HG03520 (cell line): ENCODE results near the gene SNX32.

Experiments used
- ATAC-seq: cut with Tn5 transposase; IDR thresholded peaks from one replicate; pipeline ENCODE4 v1.9.1; 2021; ENCODE audit warnings: mild to moderate bottlenecking, moderate library complexity; ENCODE audit not compliant: unreplicated experiment

Gene SNX32

DNA sequence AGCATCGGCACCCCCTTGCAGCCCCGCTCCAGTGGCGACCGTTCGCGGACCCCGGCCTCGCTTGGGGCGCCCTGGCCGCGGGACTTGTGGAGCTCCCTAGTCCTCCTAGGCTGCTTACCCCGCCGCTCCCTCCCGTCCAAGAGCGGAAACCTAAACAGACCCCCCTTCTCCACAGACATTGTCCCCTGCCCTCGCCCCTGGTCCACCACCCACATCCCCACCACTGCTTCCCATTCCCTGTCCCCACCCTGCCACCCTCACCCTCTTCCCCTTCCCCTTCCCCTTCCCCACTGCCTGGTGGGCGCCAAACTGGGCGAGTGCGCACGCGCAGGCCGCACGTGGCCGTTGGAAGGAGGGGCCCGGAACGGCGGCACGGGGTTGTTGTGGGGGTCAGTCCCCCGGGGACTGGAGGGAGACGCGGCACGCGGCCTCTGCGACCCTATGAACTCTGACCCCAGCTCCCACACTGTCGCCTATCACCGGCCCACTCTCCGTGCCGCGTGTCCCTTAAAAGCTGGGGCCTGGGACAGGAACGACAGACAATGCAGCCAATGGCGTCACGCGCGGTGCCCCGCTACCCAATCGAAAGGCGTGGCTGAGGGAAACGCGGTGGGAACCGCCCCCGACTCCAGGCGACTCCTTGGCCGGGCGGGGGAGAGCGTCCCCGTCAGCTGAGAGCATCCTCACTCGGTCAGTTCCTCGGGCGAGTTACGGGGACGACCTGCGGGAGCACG, at the start of gene SNX32:
TSS of gene SNX32 (plus strand) at position 667 of the 734 bp plus-strand sequence. CDS start 103 bp downstream, outside the sequence.
- peak; percentile 85 for ATAC-seq

DNA sequence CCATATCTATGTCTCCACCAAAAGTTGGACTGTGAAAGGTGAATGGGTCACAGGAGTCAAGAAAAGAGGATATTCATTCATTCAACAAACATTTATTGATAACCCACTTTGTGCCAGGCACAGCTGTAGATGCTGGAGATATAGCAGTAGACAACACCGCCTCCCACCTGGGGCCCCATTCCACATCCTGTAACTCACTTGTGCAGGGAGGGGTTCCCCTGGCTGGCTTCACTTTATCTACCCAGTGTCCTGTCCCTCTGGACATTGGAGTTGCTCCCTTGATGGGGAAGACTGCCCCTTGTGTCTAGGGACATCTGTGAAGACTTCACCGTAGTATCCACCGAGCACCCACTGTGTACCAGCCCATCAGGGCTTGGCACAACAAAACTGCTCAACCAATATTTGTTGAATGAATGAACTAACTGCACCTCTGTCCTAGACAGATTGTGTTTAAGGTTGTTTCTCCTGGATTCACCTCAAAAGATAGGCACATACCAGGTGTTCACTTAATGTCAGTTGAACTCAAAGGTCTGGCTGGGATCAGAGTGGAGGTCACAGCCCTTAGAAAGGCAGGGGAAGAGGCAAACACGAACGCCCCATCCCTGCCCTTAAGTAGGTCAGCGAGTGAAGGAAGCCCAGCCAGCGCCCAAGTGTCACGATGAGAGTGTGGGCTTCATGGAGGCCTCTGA, 48.3 kb upstream of the SNX32 start:
- no peak for ATAC-seq

DNA sequence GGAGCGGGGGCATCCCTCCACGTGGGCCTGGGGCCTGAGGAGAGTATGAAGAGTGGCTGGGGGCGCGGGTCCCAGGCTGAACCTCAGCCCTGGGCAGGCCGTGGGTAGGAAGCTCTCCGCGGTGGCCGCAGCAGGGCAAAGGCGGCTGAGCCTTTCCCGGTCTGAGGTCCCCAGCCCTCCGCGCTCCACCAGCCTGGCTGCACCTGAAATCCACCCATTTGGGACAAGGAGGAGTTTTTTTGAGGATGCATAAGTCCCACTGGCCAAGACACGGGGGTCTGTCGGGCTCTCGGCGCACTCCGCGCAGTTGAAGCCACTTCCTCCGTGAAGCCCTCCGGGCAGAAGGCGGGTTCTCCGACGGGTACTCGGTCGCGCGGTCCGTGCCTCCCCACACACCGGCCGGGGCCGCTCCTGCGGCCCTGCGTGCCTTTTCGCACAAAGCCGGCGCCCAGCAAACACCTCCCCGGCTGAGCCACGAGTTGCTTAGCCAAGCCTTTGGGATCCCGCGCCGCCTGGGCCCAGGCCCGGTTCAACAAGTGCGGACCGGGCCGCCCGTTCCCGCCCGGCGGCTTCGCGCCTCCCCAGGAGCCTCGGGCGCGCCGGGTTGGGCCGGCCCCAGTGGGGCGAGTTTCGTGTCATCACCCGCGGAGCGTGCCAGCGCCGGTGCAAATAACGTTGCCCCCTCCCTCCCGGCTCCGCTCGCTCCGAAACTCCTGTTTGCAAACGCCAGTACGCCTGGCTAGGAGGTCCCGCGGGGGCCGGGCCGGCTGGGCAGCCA, 47.6 kb upstream of the SNX32 start:
- no peak for ATAC-seq

DNA sequence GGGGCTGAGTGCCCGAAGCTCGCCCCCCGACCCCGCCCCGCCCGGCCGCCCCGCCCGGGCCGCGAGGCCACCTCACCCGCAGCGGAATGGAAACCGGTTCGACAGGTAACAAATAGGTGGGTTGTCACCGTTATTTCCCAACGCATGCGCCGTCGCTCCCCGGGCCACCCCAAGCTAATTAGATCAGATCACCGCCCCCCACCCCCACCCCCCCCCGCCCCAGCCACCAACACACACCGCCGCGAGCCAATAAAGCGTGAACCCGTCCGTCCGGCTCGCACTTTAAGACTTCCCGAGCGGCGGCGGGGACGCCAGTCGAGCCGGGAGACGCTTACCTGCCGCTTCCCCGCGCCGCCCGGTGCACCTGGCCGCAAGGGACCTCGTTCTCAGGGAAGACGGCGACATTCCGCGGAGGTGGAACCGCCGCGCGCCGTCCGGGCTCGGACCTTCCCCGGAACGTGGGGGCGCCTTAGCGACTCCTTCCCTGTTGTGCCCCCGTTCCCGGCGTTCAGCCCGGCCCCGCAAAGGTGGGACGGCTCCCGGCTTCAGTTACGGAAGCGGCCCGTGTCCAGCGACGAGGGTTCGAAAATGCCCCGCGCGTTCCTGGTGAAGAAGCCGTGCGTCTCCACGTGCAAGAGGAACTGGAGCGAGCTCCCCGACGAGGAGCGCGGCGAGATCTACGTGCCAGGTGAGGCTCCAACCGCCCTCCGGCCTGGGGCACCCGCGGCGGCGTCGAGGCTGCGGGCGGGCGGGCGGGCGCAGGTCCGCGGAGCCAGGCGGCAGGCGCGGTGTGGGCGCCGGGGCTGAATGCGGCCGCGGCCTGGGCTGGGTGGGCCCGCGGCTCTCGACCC, 46.8 kb upstream of the SNX32 start, which contains the start of gene OVOL1:
TSS of gene OVOL1 (plus strand) at position 278 of the 851 bp plus-strand sequence. CDS start at position 589, 311 bp downstream.
- ATAC-seq = no peak

DNA sequence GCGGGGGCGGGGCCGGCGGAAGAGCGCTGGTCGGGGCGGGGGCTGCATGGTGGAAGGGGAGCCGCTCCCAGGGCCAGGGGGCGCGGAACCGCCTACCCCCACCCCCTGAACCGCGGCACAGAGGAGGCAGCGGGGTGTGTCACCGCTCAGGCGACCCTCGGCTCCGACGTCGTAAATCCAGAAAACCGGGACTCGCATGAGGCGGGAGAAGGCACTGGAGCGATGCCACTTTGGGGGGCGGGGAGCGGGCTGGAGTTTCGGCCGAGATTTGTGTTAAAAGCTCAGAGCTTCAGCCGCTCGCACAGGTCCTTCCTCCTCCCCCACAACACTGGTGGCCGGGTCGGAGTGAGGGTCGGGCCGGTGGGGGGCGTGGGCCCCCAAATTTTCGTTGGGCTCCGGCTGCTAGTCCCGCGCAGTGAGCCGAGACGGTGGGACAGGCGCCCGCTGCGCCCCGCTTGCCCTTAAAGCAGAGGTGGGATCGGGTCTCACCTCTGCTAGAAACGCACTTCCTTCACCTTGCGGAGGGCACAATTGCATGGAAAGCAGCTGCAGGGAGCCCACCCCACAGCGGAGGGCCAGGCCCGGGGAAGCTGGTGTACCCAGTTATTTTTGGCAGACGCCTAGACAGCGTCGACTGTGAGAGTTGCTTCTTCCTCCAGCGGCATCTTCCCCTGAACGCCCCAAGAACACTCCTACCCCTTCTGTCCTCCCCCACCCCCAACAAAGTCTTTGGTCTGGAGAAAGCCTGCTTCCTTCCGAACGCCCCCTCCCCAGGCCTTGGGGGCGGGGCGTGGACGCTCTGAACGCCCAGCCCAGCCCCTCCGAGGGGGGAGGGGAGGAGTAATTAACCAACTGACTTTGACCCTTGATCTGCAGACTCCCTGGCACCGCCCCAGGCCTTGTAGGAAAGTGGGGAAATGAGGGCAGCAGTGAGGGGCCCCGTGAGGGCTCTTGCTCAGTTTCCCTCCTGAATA, 45.8 kb upstream of the SNX32 start:
- no peak for ATAC-seq

DNA sequence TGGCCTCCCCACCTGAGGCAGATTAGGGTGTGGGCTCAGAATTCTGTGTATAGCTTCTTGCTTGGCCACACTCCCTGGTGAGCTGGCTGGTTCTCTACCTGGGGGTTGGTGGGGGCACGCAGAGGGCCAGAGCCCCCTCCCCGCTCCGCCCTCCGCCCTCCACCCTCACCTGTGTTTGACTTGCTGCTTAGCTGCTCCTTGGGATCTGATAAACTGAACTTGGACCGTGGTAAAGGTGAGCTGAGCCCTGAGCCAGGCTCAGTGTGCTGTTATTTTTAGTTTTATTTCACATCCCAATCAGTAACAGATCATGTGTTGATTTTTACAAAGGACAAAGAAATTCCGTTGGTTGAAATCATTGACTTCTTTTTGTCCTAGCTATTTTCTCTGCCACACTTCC, 44.9 kb upstream of the SNX32 start:
- no peak for ATAC-seq

DNA sequence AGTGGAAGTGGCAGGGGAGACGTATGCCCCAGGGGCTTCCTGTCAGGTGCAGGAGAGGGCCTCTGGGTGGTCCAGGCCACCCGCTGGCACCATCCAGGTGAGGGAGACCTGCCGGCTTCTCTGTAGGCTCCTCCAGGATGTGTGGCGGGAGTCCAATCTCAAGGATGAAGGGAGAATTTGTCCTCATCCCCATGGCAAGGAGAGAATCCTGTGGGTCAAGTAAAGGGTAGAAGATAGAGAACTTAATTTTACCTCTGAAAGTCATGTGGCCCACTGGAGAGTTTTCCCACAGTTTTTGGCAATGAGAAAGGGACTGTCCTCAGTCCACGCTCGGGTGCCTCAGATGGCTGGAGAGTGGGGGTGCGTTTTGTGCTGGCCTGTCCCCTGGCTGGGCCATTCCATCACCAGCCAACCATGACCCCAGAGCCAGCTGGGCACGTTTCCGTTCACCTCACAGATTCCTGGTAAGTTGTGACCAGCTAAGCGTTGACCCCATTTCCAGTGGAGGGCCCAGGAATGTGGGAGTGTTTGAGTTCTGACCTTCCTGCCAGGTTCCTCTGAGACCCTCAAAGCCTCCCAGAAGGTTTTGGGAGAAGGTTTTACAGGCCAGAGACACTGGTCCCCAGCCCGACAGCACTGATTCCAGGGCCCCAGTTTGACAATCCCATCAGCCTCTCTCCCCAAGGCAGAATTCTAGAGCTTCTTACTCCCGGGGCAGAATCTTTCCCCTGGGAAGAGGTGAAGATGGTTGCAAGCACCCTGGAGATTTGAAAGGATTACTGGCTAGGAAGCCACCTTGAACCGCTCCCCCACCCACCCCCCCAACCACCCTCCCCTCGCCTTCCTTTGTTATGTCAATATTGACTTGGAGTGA, 44.3 kb upstream of the SNX32 start:
- no peak for ATAC-seq

DNA sequence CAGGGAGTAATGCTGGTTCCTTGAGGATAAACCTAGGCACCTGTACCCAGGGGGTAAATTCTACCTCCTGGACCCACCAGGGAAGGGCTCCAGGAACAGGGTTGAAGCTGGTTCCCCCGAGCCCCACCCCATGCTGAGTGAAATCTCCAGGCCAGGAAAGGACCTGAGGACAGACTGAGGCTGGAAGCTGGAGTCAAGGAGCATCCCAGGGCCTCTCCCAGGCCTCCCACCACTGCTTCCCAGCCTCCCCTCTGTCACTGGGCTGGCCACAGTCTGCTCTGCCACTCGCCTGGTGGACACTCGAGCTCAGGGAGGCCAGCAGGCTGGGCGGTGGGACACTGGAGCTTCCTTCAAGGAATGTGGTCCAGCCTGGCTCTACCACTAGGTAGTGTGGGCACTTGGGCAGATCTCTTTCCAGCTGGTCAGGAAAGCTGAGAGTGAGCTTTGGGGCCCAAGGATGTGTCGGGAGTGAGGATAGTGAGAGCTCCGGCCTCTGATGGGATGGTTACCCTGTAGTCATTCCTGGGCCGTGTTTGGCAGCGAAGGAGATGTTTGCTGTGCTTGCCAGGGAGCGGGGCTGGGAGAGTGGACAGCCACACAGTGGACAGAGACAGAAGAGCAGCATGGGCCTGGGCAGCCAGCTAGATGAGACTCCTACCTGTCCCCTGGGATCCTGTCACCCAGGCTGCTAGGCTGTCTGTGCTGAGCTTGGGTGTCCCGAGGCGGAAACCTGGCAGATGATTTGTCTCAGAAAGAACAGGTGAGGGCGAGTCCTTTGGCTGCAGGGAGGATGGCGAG, 43.5 kb upstream of the SNX32 start:
- no peak for ATAC-seq

DNA sequence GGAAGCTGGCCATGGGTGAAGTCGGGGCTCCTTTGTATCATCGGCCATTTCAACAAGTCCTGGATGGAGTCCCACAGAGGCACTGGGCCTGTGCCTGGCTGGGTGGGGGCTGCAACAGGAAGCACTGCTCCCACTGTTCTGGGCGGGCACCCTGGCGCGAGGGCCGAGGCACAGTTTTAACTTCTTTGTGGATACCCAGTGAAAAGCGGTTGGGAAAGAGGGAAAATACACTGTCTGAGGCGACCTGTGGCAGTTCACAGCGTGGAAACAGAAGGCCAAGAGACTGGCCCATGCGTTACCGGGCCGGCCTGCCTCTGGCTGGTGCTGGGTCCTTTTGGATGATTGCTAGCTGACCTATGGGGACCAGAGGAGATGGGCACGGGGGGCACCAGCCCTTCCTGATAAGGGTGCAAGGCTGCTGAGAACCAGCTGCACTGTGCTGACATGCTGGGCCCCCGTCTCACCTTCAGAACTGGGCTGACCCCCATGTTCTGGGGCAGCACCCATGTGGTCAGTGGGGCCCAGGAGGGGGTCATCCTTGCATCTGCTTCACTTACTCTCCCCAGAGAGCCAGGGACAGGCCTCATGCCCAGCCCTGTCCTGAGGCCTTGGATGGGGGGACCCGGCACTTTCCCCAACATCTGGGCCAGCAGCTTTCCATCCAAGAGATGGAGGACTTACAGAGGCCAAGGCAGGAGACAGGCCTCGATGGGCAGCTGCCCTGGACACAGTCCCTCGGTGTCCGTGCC, 42.7 kb upstream of the SNX32 start:
- no peak for ATAC-seq

DNA sequence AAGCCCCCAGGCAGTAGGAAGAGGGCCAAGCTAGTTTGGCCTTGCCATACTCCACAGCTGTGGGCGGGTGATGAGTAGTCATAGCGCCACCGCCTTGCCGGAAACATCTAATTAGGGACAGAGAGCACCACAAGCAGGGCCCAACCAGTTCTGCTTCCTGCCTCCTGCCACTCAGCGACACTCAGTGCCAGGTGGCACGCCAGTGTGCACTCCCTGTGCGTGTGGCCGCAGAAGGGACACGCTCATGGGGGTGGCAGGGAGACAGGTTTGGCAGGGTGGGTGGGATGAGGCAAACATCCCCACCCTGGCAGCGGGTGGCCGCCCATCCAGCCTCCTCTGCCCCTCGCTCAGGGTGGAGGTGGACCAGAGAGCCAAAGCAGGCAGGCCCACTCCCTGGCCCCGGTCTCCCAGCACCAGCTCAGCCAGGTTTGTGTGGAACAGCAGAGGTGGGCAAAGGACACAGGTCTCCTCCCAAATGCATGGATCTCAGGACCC, 42.0 kb upstream of the SNX32 start:
- no peak for ATAC-seq

DNA sequence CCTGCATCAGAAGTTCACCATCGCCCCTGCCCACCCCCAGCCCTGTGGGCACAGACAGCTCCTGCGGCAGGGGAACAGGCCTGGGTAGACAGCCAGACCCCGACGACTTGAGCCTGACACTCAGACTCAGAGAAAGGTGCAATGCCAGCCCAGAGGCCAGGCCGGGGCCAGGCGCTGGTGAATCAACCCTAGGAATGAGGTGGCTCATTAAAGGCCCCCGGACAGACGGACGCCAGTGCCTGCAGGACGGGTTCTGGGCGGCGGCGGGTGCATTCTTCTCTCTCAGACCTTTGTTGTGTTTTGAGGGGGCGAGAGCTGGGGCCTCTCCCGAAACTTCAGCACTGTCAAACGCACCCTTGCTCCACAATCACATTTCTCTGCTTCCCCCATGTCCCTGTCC, 41.3 kb upstream of the SNX32 start:
- no peak for ATAC-seq

DNA sequence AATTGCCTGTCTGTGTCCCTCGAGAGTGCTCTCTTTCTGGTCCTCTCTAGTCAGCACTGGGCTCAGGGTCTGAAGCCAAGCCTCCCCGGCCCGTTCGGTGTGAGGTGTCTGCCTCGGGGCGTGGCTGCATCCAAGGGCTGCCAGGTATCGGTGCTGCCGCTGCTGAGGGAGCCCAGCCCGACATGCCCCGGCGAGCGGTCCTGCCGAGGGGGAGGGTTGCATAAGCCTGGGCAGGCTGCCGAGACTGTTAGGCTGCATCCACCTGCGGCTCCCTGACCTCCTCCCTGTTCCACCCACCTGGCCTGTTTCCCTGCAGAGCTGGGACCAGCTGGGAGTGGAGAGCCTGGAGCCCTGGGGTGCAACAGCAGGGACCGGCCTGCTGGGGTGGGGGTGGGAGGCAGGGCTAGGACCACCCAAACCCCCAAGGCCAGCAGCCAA, 40.6 kb upstream of the SNX32 start:
- ATAC-seq = no peak

DNA sequence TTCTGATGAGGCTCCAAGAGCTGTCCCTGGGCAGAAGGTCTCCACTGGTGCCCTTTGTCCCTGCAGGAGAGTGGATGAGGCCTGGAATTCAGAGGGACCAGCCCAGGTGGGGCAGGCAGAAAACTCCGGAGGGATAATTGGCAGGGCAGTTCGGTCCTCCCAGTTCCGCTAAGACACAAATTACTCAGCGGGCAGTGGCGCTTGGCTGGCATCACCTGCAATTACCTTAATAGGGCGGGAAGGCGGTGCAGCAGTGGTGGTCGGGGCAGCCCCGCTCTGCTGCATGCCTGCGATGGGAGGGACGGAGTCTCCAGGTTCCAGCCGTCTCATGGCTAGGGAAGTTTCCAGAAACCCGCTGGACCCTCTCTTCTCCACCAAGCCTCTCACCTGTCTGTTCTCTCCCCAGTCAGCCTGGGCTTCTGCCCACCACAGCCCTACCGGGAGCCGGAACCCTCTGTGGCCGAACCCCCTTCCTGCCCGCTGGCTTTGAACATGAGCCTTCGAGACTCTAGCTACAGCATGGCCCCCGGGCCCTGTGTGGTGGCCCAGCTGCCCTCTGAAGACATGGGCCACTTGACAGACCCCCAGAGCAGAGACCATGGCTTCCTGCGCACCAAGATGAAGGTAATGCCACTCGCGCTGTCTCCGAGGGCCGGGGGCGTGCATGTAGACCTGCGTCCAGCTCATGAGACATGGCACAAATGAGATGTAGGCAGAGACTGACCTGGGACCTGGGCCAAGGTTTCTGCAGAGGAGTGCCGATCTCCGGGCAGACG, 40.0 kb upstream of the SNX32 start:
- ATAC-seq = no peak

DNA sequence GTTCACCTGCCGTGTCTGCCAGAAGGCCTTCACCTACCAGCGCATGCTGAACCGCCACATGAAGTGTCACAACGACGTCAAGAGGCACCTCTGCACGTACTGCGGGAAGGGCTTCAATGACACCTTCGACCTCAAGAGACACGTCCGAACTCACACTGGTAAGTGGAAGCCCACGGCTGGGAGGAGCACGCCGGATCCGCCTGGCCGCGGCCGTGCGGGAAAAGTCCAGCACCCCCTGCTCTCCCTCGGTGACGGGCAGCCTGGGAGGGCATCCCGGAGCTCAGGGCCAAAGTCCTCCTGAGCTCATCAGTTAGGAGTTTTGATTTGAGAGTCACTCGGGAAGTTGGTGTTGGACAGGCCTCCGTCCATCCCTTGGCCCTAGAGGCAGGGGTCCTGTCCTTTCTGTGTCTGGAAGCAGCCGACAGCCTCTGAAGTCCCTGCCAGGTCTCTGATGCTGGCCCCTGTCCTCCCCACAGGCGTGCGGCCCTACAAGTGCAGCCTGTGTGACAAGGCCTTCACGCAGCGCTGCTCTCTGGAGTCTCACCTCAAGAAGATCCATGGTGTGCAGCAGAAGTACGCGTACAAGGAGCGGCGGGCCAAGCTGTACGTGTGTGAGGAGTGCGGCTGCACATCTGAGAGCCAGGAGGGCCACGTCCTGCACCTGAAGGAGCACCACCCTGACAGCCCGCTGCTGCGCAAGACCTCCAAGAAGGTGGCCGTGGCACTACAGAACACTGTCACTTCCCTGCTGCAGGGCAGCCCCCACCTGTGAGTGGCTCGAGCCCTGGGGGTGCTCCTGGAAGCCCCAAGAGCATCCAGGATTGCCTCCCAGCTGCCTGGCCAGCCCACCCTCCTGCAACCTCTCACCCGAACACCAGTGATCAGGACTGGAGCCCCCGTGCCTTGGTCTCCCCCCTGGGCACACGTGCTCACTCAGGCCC, 38.9 kb upstream of the SNX32 start:
- no peak for ATAC-seq
